GM10847 (cell line): ENCODE measurements around the gene PEX10.

Source experiments
- POLR2A ChIP-seq: IDR thresholded peaks from 2 replicates; pipeline ENCODE4 v1.6.1; 2011; ENCODE audit not compliant: insufficient read length; ENCODE audit errors: extremely low read depth

The PEX10 gene

GRCh38 chr1:2392686-2393085 lies 19.7 kb downstream of the PEX10 start:
- TF ChIP-seq POLR2A, result no peak

GRCh38 chr1:2391931-2392509 lies 20.3 kb downstream of the PEX10 start:
- TF ChIP-seq POLR2A, result no peak

GRCh38 chr1:2391041-2391930 lies 21.1 kb downstream of the PEX10 start, which contains the start of the genes MORN1 and RER1:
MORN1 (minus strand) TSS chr1:2391554; CDS start chr1:2391533, 21 bp downstream.
RER1 (plus strand) TSS chr1:2391841; CDS start chr1:2395791, 3,950 bp downstream.
- peak; percentile 85 for TF ChIP-seq POLR2A

GRCh38 chr1:2389644-2390043 lies 22.7 kb downstream of the PEX10 start:
- no peak for TF ChIP-seq POLR2A

DNA sequence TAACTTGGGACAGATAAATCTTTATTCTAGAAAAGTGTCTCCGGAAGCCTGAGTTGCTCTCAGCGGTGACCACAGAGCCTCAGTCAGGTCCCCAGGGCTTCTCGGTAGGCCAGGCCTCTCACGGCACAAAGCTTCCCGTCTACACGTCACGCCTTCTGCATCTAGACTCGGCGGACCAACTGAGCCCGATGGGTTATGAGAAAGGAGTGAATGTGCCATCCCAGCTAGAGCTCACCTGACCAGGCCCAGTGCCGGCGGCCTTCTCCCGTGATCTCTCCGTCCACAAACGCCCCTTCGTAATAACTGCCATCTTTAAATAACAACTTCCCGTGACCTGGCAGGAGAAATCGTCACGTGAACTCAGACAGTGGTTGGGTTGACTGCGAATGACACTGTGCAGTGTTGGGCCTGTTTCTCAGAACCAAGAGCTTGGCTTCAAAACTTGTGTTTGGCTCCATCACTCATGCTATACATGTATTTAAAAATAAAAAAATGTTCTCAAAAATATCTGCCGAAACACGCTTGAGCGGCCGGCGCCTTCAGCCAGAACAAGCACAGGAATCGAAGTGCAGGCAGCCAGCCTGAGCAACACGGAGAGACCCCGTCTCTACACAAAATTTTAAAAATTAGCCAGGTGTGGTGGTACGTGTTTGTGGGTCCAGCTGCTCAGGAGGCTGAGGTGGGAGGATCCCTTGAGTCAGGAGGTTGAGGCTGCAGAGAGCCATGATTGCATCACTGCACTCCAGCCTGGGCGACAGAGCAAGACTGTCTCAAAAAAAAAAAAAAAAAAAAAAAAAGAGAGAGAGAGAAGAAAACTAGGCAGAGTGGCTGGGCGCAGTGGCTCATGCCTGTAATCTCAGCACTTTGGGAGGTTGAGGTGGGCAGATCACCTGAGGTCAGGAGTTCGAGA lies 24.1 kb downstream of the PEX10 start:
- TF ChIP-seq POLR2A, result no peak

DNA sequence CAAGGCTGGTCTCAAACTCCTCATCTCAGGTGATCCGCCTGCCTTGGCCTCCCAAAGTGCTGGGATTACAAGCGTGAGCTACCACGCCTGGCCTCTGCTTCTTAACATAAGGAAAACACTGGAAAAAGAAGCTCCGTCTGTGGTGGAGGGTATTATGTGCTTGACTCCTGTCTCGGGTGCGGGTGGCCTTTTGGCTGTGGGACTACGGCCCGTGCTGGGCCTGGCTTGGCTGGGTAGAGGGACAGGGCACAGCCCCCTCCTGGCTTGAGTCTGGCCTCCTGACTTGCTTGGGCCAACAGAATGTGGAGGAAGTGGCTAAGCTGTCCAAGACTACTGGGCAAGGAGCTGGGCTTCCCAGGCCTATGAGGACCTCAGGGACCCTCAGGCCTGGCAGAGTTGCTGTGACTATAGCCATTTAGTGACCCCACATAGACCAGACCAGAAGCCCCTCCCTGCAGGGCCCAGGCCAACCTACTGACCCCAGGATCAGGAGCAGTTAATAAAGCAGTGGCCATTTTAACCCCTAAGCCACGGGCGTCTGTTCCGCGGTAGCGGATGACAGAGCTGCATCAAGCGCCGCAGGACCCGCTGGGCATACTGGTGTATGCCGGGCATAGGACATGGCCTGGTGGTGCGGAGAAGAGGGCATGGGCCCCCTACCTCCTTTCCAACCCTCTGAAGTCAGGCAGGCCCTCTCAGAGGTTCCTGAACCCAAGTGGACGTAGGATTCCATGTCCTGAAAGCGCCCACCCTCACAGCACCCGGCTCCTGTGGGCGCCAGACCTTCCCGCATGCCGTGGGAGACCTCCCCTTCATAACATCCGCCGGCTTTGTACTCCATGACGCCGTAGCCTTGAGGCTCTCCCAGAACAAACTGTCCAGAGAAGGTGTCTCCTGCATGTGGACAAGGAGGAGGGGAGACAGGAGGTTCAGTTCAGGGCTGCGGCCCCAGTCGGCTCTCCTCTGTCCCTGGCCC lies 25.4 kb downstream of the PEX10 start:
- no peak for TF ChIP-seq POLR2A

DNA sequence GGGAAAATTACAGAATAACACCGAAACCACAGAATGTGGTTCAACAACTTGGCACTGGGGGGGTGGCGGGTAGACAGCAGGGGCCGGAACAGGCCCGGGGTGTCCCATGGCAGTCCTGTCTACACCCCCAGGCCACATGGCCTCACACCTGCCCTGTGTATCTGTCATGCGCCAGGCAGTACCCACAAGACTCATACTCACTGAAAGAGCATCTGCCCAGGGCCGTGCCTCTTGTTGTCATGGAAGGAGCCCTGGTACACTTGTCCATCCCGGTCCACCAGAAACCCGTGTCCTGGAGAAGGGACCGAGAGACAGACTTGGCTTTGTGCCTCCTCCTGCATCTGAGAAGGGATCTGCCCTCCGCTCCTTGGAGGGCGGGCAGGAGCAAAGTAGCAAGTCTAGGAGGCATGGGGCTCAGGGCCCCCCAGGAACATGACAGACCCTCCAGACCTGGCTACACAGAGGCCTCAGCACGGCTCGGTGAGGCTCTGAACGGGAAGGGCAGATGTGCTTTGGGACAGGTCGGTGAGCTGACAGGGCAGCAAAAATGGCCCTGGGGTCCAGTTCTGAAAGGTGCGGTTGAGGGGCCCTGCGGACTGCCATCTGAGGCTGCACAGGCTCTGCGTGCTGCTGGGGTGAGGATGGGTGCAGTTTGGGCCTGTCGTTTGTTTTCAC lies 26.6 kb downstream of the PEX10 start:
- no peak for TF ChIP-seq POLR2A

- no peak for TF ChIP-seq POLR2A
These were observed 27.4 kb downstream of the PEX10 start for GRCh38 chr1:2384941-2385481.

- TF ChIP-seq POLR2A, result no peak
These were observed 28.1 kb downstream of the PEX10 start for GRCh38 chr1:2384130-2384860.

DNA sequence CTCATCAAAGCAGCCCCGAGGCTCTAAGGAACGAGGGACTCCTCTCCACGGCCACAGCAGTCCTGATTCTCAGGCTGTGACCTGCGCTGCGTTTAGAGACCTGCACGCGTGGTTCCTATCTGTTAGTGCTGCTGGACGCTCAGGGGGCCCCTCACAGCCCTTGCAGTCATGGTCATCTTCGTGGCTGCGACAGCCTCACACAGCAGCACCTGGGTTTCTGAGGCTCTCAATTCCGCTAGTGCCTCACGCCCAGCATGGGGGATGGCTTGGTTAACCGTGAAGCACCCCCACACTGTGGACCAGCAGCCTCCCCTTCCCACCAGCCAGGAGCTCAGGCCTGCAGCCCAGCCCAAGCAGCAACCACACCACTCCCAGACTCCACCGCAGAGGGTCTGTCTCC lies 28.8 kb downstream of the PEX10 start:
- TF ChIP-seq POLR2A, result no peak

- TF ChIP-seq POLR2A, result no peak
These were observed 29.6 kb downstream of the PEX10 start for GRCh38 chr1:2382621-2383361.
